ENCODE data around the gene CEP126.

Gene CEP126, protein sequence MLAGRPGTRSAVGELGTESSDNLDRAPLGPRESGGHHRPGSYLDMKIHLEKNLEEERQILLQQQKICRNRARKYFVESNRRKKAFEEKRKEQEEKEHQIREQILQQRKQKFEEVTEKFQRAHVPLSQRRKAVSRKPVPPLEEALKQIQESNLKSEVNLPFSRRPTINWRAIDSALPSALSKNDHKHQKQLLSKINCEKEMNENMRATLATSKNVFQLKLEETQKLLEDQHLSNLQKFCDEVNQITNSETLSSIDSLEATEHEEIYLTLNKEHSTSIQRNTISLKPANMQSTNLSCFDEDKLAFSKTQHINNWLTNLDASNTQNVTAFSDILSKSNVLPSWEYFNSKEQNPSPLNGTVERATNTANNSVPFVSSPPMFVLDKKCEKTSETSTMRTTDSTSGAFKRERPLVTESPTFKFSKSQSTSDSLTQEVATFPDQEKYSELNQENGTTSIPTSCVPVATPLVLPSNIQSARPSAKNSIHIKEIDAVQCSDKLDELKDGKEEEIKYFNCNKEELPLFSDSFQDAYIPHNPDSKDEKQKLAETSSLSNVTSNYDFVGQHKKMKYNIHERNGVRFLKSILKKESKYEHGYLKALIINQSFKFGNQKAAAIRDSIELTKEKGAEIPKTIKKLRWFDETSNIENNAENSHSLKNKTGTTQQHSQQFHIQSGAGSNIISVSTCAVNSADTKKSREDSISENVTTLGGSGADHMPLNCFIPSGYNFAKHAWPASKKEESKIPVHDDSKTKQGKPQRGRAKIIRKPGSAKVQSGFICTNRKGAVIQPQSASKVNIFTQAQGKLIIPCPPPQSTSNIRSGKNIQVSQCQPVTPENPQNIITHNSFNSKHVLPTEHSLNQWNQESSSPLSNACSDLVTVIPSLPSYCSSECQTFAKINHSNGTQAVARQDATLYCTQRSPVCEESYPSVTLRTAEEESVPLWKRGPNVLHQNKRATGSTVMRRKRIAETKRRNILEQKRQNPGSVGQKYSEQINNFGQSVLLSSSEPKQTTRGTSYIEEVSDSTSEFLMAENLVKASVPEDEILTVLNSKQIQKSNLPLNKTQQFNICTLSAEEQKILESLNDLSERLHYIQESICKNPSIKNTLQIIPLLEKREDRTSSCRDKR

DNA sequence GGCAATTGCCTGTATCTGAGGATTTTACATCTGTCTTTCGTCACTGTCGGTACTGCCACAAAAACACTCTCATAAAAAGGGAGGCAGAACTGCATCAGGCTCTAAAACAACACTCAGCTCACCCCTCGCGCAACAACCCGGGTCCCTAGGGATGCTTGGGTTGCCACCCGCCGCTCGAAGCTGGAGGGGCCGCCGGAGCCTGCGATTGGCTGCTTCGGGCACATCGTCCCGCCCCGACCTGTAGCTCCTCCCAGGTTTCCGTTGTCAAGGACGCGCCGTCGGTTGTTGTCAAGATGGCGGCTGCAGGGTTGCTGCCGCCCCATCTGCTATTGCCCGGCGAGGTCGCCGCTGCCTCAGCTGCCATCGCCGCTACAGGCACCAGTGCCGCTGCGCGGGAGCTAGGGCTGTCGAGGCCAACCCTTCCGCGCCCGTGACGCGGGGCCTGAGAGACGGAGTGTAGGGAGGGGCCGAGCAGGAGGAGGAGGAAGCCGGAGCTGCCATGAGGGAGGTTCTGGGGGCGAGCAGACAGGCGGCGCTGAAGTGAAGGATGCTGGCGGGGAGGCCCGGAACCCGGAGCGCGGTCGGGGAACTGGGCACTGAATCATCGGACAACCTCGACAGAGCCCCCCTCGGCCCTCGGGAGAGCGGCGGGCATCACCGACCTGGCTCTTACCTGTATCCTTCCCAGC, at the start of gene CEP126:
Gene CEP126 (plus strand): TSS at position 273 of the 689 bp plus-strand sequence. CDS start 275 bp downstream, at position 548.
- in situ Hi-C loops (cut with MboI; ENCODE audit: low sequenced_read_pairs): no loop called here

DNA sequence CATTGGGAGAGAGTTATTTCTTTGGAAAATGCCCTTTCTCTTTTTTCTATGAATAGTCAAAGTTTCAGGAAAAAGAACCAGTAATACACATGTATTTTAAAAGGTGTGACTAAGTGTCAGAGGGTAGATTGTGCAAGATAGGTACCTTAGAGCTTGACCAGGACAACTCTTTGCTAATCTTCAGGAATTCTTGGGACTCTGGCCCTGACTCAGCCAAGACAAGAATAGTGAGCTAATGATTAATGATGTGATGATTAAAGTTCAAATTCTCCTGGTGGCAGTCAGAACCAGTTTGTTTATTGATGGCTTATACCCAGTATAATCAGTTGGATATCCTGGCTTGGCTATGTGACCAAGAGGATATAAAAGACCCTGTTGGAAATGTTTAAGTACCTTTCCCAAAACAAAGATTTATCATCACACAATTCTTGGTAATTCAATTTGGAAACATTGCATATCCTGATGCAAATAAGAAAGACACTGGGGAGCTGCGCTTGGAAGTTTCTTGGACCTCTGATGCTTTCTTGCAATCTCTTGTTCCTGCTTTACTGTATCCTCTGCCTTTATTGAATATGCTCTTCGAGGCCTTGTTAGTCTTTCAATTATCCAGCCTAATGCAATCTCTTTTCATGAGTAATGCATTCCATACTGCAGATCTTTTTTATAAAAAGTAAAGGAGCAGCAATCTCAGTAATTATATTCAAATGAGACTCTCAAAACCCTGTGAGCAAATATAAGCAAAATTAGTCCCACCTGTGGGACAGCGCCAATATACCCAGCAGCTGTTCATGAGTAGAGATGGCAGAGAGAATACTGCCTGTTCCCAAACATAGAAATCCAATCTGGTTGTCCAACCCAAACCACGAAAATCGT, 48.0 kb upstream of the CEP126 start:
- in situ Hi-C loops (cut with MboI; ENCODE audit: low sequenced_read_pairs): no loop called here

DNA sequence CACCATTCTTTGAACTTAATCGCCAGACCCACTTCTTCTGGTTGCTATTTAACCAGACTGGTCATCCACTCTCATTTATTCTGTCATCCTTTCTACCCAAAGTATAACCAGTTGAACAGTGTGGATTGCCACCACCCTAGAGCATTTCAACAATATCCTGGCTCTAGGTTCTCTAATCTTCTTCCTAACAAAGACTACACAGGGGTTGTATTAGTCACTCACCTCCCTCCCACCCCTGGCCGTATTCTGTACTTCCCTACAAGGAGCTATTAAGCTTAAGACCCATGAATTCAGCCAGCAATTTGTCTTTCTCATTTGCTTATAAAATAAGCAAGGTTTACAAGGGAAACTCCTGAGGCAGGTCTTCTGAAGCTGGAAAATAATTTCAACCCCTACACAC, 46.9 kb upstream of the CEP126 start:
- in situ Hi-C loops (cut with MboI; ENCODE audit: low sequenced_read_pairs): no loop called here

DNA sequence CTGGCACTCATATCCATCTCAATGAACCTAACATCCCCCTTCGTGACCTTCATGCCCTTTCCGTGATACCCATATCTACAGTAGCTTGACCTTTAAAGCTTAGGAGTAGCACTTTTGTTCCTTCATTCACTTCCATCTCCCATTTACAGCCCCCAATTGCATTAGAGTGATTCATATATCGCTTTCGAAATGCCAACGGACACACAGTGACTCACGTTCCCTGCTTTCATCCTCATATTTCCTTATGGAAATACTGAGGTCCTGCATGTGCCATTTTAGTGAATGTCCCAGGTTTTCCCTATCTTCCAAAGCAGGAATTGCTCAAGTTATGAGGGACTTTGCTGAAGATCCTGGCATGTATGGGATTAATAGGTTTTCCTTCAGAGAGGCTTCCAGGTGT, 44.3 kb upstream of the CEP126 start:
- in situ Hi-C loops (cut with MboI; ENCODE audit: low sequenced_read_pairs): no loop called here

DNA sequence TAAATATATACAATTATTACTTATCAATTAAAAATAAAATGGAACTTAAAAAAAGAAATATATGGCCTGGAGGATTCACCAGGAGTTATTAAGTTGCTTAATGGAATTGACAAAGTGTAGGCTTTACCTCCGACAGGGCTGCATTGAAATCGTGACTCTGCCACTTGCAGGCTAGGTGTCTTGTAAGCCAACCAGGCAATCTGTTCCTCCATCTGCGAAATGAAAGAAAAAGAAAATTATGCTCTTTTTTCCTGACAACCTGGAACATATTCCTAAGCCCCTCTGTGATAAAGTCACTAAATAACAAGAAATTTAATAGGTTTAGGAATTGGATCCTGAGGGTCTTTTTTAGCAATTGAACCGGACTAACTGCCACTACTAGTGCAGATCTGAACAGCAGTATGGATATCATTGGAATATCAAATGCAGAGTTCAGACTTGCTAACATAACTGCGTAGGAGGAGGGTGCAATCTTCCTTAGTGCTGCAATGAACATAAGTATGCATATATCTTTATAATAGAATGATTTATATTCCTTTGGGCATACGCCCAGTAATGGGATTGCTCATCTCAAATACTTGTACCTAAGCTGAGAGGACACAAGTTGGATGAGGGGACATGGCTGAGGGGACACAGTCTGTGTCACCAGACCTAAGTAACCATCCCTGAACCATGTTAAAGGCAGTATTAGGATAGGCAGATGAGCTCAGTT, 42.5 kb upstream of the CEP126 start:
- in situ Hi-C loops (cut with MboI; ENCODE audit: low sequenced_read_pairs): no loop called here

DNA sequence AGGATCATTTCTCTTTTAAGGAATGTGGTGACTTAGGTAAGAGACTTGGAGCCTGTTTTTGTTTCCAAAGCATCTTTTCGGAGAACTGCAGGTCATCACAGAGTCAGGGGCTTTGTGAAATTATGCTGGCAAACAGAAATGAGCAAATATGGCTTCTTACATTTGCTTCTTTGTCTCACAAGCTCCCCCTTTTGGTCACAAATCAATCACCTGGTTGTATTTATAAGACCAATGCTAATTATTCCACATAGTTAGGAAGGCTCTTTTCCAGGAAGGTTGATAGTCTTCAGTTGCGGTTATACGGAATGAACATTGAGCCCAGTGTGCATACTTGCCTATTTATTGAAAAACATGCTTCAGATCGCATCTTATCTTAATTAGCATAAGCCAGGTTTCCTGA, 34.6 kb upstream of the CEP126 start:
- in situ Hi-C loops (cut with MboI; ENCODE audit: low sequenced_read_pairs): no loop called here

DNA sequence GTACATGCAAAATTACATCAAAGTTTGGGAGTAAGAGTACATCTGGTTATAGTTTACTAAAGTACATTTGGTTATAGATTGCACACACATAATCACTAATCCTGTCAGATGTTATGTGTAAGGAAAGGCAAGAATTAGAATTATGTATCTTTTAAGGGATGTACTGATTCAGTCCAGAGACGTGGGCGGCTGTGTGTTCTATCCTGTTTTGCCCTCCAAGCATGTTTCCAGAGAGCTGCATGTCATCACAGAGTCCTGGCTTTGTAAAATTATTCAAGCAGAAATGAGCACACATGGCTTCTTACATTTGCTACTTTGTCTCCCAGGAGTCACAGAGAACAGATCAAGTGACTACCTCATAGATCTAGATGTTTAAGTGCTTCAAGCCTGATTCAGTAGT, 33.2 kb upstream of the CEP126 start:
- in situ Hi-C loops (cut with MboI; ENCODE audit: low sequenced_read_pairs): no loop called here

DNA sequence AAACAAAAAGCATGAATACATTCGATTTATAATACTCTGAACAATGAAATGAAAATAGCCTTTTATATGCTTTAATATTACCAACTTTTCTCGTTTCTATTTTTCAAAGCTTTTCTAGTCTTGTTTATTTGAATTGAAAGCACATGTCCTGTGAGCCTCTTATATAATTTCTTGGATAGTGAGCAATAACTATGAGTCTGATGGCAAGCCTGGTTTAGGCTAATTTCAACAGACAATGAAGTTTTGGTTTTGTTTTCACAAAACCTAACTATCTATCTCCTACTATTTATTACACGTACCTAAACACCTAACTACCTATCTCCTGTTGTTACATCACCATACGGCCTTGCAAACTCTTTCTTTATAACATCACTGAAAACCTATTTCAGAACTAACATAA, 29.2 kb upstream of the CEP126 start:
- in situ Hi-C loops (cut with MboI; ENCODE audit: low sequenced_read_pairs): no loop called here

DNA sequence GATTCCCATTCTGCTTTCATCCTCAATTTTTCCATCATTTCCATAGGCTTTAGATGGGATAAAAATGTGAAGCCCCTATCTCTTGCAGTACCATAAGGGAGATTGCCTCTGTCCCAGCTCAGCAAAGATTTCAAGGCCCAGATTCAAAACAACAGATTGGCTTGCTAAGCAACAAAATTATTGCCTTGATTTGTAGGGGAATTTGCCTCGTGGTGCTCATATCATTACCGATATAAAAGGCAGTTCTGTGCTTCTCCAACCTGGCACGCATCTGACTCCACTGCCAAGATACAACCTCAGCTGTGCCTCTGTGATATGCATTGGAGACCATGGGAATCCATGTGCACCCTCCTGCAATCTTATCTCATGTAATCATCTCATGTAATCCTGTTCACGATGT, 25.0 kb upstream of the CEP126 start:
- in situ Hi-C loops (cut with MboI; ENCODE audit: low sequenced_read_pairs): no loop called here

DNA sequence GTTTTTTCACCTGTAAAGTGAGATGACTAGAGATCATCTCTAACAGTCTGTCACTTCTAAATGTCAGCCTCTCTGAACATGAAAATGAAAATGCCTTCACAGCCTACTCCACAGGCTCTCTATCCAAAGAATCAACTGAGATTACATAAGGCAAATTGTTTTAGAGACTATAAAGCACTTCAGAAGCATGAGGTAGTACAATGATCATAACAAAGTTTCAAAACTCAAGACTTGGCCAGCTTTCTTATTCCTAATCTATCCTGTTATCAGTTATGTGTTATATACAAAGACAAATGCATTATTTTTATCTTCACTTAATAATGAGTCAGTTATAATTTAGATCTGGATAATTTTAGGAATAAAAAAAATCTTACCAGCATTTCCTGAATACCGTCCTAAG, 20.3 kb upstream of the CEP126 start:
- in situ Hi-C loops (cut with MboI; ENCODE audit: low sequenced_read_pairs): no loop called here

DNA sequence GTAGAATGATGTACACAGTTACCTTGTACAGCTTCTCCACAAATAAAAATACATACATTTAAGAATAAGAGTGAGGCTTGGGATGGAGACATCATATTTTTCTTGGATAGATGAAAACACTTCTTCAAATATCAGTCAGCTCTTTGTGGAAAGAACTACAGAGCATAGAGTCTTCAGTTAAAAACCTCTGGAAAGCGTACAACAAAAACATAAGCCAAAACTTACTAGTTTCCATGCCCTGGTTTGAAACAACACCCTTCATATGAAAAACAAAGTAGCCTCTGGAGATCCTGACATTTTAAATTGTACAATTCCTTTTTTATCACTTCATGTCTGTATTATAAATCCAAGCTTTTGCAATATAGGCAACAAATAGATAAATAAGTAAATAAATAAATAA, 7.0 kb upstream of the CEP126 start:
- in situ Hi-C loops (cut with MboI; ENCODE audit: low sequenced_read_pairs): no loop called here

DNA sequence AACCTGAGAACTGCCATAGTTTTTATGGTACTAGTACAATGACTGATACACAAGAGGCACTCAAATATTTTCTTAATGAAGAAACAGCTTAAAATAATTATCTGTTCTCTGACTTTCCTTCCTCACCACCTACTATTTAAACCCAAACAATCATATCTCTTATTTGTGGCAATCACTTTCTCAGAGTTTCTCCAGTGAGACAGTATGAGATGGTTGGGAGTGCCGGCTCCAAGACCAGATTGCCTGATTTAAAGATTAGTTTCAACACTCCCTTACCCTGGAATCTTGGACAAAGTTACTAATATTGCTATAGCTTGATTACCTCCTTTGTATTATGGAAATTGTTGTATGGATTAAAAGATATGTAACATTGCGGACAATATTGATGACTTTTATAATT, 5.7 kb upstream of the CEP126 start:
- in situ Hi-C loops (cut with MboI; ENCODE audit: low sequenced_read_pairs): no loop called here

DNA sequence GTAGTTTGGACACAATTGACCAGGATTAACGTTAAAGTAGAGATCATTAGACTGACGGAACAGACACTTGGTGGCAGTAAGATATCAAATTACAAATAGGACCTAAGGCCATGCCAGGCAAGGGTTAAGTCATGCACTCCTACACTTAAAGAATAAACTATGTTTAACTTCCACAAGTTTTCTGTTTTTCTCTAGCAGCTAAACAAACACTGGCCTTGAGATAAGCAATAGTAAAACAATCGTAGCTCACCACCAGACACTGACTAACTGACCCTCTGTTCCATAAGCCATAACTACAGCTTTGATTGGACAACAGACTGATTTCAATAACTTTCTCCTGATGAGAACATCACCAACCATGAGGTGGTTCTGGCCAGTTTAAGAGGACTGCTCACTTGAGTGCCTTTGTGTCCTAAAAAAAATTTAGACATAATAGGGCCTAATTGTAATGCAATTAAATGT, 2.0 kb upstream of the CEP126 start:
- in situ Hi-C loops (cut with MboI; ENCODE audit: low sequenced_read_pairs): no loop called here

DNA sequence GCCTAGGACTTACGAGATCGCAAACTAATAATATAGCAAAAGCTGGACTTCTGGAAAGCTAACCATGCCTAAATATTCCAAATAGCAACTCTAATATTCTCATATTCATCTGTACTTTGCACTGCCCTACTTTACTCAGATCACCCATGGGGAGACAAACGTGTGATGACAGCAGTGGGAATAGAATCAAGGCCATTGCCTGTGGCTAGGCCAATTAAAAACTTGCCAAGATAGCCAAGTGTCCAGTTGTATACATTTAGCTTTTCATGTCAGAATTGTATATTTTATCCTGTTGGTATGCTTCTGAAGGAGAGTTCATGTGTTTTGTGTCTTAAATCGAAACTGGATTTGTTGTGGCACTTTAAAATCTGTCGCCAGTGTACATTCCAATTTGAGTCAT, 1.2 kb upstream of the CEP126 start:
- in situ Hi-C loops (cut with MboI; ENCODE audit: low sequenced_read_pairs): no loop called here

DNA sequence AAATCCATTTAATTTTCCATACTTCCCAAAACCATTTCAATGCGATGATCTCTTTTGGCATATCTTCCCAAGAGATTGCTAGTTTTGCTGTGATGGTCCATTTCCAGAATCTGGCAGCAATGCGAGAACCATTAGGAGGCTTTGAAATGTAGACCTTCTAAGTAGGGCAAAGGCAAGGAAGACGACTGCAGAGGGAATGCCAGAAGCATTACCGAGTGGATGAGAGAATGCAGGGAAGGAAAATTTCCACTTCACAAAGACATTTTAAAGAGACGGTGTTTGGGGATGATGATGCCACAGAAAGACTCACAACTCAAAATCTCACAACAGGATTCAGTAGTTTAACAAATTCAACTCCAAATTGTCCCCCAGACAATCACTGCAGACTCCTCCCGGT, 471 bp upstream of the CEP126 start:
- in situ Hi-C loops (cut with MboI; ENCODE audit: low sequenced_read_pairs): no loop called here

DNA sequence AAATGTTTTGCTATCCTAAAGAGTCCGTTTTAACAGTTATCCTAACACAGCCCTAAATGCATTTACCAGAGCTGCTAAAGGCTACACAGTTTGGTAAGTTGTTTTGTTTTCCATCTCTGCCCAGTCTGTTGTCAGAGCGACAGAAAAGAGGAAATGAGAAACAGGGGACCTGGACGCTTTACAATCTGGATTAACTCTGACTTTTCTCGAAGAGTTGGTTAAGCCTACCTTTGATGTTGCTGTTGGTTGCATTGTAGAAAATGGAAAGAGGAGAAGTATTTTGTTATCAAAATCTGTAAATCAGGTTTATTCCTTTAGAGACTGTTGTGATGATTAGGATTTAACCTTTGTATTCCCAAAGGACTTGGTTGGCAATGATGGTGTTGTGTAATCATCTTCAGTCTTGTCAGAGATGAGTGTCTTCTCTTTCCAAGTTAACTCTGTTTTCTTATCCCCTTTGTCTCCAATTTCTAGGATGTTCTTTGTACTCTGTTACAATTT, 1.0 kb downstream of the CEP126 start:
- in situ Hi-C loops (cut with MboI; ENCODE audit: low sequenced_read_pairs): no loop called here

DNA sequence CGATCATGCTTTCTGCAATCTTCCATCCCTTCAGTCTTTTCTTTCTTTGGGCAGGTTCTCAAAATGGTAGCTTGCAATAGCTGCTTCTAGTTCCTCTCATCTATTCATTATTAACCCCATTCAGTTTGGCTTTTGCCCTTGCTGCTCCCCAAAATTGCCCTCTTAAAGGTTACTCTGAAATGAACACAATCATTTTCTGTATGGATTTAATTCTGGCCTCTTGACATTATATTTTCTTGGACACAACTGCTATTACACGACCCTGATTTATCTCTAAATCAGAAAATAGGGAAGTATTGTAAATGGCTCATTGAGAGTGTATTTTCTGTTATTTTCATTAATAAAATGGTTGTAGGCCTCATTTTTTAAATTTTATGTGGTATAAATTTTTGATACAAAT, 1.6 kb downstream of the CEP126 start, which contains the start of gene ANGPTL5:
Gene ANGPTL5 (minus strand): TSS at position 101 of the 400 bp plus-strand sequence. CDS start 8,613 bp downstream, outside the sequence.
- in situ Hi-C loops (cut with MboI; ENCODE audit: low sequenced_read_pairs): no loop called here

DNA sequence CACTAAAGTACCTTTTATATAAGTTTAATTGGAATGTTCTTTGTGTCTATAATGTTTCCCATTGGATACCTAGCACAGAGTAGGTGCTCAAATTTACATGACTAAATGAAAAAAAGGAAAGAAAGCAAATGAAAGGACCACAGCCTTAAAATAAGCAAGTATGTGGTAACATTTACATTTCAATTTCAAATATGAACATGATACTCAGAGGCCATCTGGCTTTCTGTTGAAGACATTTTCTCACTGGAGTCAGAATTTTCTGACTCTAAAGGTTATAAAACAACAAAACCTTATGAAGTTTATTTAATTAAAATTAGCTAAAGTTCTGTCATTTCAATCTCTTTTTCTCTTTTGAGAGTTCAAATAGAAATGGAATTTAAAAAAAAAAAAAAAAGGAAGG, 2.4 kb downstream of the CEP126 start:
- in situ Hi-C loops (cut with MboI; ENCODE audit: low sequenced_read_pairs): no loop called here

DNA sequence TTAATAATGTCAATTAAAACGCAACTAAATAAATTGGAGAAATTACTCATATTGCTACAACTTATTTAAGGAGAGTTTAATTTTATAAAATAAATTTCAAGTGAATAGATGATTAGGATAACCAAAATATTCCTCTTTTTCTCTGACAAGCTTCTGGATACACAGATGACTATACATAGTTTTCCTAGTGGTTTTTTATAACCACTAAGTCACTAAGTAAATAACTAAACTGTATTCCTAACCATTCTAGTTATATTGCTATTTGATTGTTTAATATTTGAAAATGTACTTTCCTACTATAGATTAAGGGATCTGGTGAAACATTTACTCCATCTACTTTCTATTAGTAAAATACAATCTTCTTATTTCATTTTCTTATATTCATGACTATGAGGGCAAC, 6.2 kb downstream of the CEP126 start:
- in situ Hi-C loops (cut with MboI; ENCODE audit: low sequenced_read_pairs): no loop called here

Data from HL-60/S4 (cell line).